Measurements from ENCODE around the gene PARD3. TPM values are rescaled to one million over a fixed set of nuclear protein-coding genes. Genes with fewer than 3 reads are reported as not detected.

Gene PARD3
- total and polyA plus RNA-seq, 12 donors = 17.0 to 93.8 (median 47.3) TPM

- intact Hi-C loops (cut with DNase I) = no loop called here
- no peaks in the 10 kb centered on the region for H3K36me3 ChIP-seq (replicated peaks in 1 of 2)
- H3K4me3 ChIP-seq = no peak overlapping the region
- H3K4me1 ChIP-seq (replicated peaks in 1 of 2) = peaks cover 0 to 12% of the 10 kb centered on the region in 2 donors
- whole genome bisulfite sequencing, 4 donors = 84 to 91% (median 90%) methylated on average over 4 of the region's 4 CpGs
- no peak overlapping the region for H3K27ac ChIP-seq
- no peaks in the 10 kb centered on the region for H3K9me3 ChIP-seq (replicated peaks in 1 of 3)
- TF ChIP-seq POLR2A (IDR thresholded peaks at IDR 0.05) (no peak), CTCF (IDR thresholded peaks at IDR 0.05) (no peak)
- no peak for DNase-seq
- H3K27me3 ChIP-seq = no peaks in the 10 kb centered on the region
These were observed 376.4 kb downstream of the PARD3 start for GRCh38 chr10:34438741-34439140.

- TF ChIP-seq POLR2A (IDR thresholded peaks at IDR 0.05) (no peak), CTCF (IDR thresholded peaks at IDR 0.05) (no peak)
- H3K9me3 ChIP-seq (replicated peaks in 1 of 3) = no peaks in the 10 kb centered on the region
- intact Hi-C loops (cut with DNase I) = no loop called here
- no peak for DNase-seq
- no peaks in the 10 kb centered on the region for H3K27me3 ChIP-seq
- peaks cover 0 to 18% of the 10 kb centered on the region in 2 donors for H3K4me1 ChIP-seq (replicated peaks in 1 of 2)
- no peak overlapping the region for H3K4me3 ChIP-seq
- H3K36me3 ChIP-seq (replicated peaks in 1 of 2) = no peaks in the 10 kb centered on the region
- no peak overlapping the region for H3K27ac ChIP-seq
- WGBS, 4 donors = 57 to 69% (median 64%) methylated on average over 5 of the region's 5 CpGs
These were observed 377.2 kb downstream of the PARD3 start for GRCh38 chr10:34437906-34438305.

- H3K27me3 ChIP-seq = no peaks in the 10 kb centered on the region
- intact Hi-C loops (cut with DNase I) = no loop called here
- H3K36me3 ChIP-seq (replicated peaks in 1 of 2) = no peaks in the 10 kb centered on the region
- H3K4me1 ChIP-seq (replicated peaks in 1 of 2) = peaks cover 0 to 18% of the 10 kb centered on the region in 2 donors
- H3K4me3 ChIP-seq = no peak overlapping the region
- no peaks in the 10 kb centered on the region for H3K9me3 ChIP-seq (replicated peaks in 1 of 3)
- peak in 2 of 7 donors; percentile 17 to 30 for DNase-seq
- H3K27ac ChIP-seq = peak overlapping the region in 2 of 5 donors; percentile 31 to 46
- TF ChIP-seq POLR2A (IDR thresholded peaks at IDR 0.05) = no peak
- TF ChIP-seq CTCF (IDR thresholded peaks at IDR 0.05) = no peak
- 55 to 73% (median 63%) methylated on average over 2 of the region's 2 CpGs for WGBS, 4 donors
These were observed 380.9 kb downstream of the PARD3 start for GRCh38 chr10:34434119-34434594.

GRCh38 chr10:34433241-34434076, 381.6 kb downstream of the PARD3 start:
- TF ChIP-seq POLR2A (IDR thresholded peaks at IDR 0.05) = no peak
- TF ChIP-seq CTCF (IDR thresholded peaks at IDR 0.05) = no peak
- no peaks in the 10 kb centered on the region for H3K36me3 ChIP-seq (replicated peaks in 1 of 2)
- no peaks in the 10 kb centered on the region for H3K27me3 ChIP-seq
- H3K27ac ChIP-seq = peak overlapping the region in 2 of 5 donors; percentile 31 to 46
- H3K4me3 ChIP-seq = no peak overlapping the region
- no peak for DNase-seq
- H3K4me1 ChIP-seq (replicated peaks in 1 of 2) = peaks cover 0 to 18% of the 10 kb centered on the region in 2 donors
- 74 to 83% (median 77%) methylated on average over 4 of the region's 4 CpGs for WGBS, 4 donors
- no peaks in the 10 kb centered on the region for H3K9me3 ChIP-seq (replicated peaks in 1 of 3)
- intact Hi-C loops (cut with DNase I) = no loop called here
